Muscle of leg (tissue), 11 donors: Measurements from ENCODE around the gene CEPT1. TPM values are rescaled to one million over a fixed set of nuclear protein-coding genes. Genes with fewer than 3 reads are reported as not detected.

Source experiments
- DNase-seq: peaks from one replicate; pipeline ENCODE4 v3.0.0; 2013
- H3K27ac ChIP-seq: one replicate; pipeline ENCODE4 v1.5.1; 2013; ENCODE audit warnings: mild to moderate bottlenecking, low read length, control low read depth
- H3K27me3 ChIP-seq: one replicate; pipeline ENCODE4 v1.6.1; 2013; ENCODE audit warnings: low read length; ENCODE audit not compliant: control insufficient read depth, insufficient read depth
- H3K36me3 ChIP-seq: one replicate; pipeline ENCODE4 v1.6.1; 2013; ENCODE audit warnings: low read length; ENCODE audit not compliant: control insufficient read depth, insufficient read depth
- H3K4me1 ChIP-seq: one replicate; pipeline ENCODE4 v1.6.1; 2013; ENCODE audit warnings: low read length; ENCODE audit not compliant: control insufficient read depth, insufficient read depth
- H3K4me3 ChIP-seq: one replicate; pipeline ENCODE4 v1.5.1; 2013; ENCODE audit warnings: low read length, control low read depth
- H3K9me3 ChIP-seq: replicated peaks from 2 replicates; pipeline ENCODE4 v1.6.1; 2013; ENCODE audit warnings: low read depth, low read length; ENCODE audit not compliant: control insufficient read depth
- WGBS: methylation state at CpG from one replicate; pipeline ENCODE4 v1.1.5; 2013; ENCODE audit warnings: missing lambda C conversion rate; ENCODE audit not compliant: insufficient coverage; 5-methylcytosine and 5-hydroxymethylcytosine counted together
- polyA plus RNA-seq, 8 donors: library from polyadenylated mRNA; unstranded; fragments of 120-200 nt; gene quantifications; one replicate each; pipeline versions ENCODE4 v1.2.1 to v1.2.3, GENCODE V29; 2013; ENCODE audit warnings: inconsistent platforms in 1 of 8, low replicate concordance in 1 of 8; ENCODE audit not compliant: insufficient read length in 8 of 8, insufficient read depth in 1 of 8
- total RNA-seq: library from RNA; stranded (reverse); fragments of 120-200 nt; gene quantifications from one replicate; pipeline ENCODE4 v1.2.4, GENCODE V29; 2013

The CEPT1 gene
- total and polyA plus RNA-seq, 9 donors: 17.7 to 26.2 (median 24.4) TPM

- Histone ChIP-seq H3K4me3 (no peak overlapping the region), H3K4me1 (no peaks in the 10 kb centered on the region), H3K9me3 (no peaks in the 10 kb centered on the region), H3K27me3 (no peaks in the 10 kb centered on the region), H3K27ac (no peak overlapping the region), H3K36me3 (peaks cover 6% of the 10 kb centered on the region)
- no peak for DNase-seq
Measured at GRCh38 chr1:111172463-111172862, 32.4 kb downstream of the CEPT1 start.

GRCh38 chr1:111174070-111174469, 34.0 kb downstream of the CEPT1 start:
- H3K4me3 ChIP-seq: no peak overlapping the region
- no peak overlapping the region for H3K27ac ChIP-seq
- peaks cover 6% of the 10 kb centered on the region for H3K36me3 ChIP-seq
- no peaks in the 10 kb centered on the region for H3K4me1 ChIP-seq
- no peaks in the 10 kb centered on the region for H3K9me3 ChIP-seq
- DNase-seq: no peak
- no peaks in the 10 kb centered on the region for H3K27me3 ChIP-seq

GRCh38 chr1:111175349-111175748, 35.3 kb downstream of the CEPT1 start:
- no peak overlapping the region for H3K27ac ChIP-seq
- no CpG with 5 or more reads among the region's 3 CpGs for WGBS
- H3K27me3 ChIP-seq: no peaks in the 10 kb centered on the region
- no peaks in the 10 kb centered on the region for H3K9me3 ChIP-seq
- peaks cover 6% of the 10 kb centered on the region for H3K36me3 ChIP-seq
- DNase-seq: no peak
- no peaks in the 10 kb centered on the region for H3K4me1 ChIP-seq
- no peak overlapping the region for H3K4me3 ChIP-seq

GRCh38 chr1:111176678-111177077, 36.7 kb downstream of the CEPT1 start:
- peaks cover 6% of the 10 kb centered on the region for H3K36me3 ChIP-seq
- H3K27me3 ChIP-seq: no peaks in the 10 kb centered on the region
- WGBS: no CpG with 5 or more reads among the region's 1 CpG

GRCh38 chr1:111179968-111180533, 40.0 kb downstream of the CEPT1 start:
- Histone ChIP-seq H3K36me3 (peaks cover 16% of the 10 kb centered on the region), H3K9me3 (no peaks in the 10 kb centered on the region), H3K27ac (no peak overlapping the region), H3K4me1 (no peaks in the 10 kb centered on the region), H3K27me3 (no peaks in the 10 kb centered on the region), H3K4me3 (no peak overlapping the region)
- no peak for DNase-seq

More at GRCh38 chr1:111176678-111177077, 36.7 kb downstream of the CEPT1 start:
- Histone ChIP-seq H3K9me3 (no peaks in the 10 kb centered on the region), H3K4me1 (no peaks in the 10 kb centered on the region), H3K27ac (no peak overlapping the region), H3K4me3 (no peak overlapping the region)
- no peak for DNase-seq

GRCh38 chr1:111182052-111182451, 42.0 kb downstream of the CEPT1 start:
- DNase-seq: no peak
- Histone ChIP-seq H3K27me3 (no peaks in the 10 kb centered on the region), H3K4me1 (no peaks in the 10 kb centered on the region), H3K4me3 (no peak overlapping the region), H3K36me3 (peaks cover 24% of the 10 kb centered on the region), H3K27ac (no peak overlapping the region), H3K9me3 (no peaks in the 10 kb centered on the region)
- no CpG with 5 or more reads among the region's 2 CpGs for WGBS

- Histone ChIP-seq H3K9me3 (no peaks in the 10 kb centered on the region), H3K27me3 (no peaks in the 10 kb centered on the region), H3K36me3 (peaks cover 37% of the 10 kb centered on the region), H3K27ac (no peak overlapping the region), H3K4me3 (no peak overlapping the region), H3K4me1 (no peaks in the 10 kb centered on the region)
- 80% methylated on average over 2 of the region's 6 CpGs for WGBS
- DNase-seq: no peak
Measured at GRCh38 chr1:111183308-111184069, 43.5 kb downstream of the CEPT1 start.

- H3K9me3 ChIP-seq: no peaks in the 10 kb centered on the region
Measured at GRCh38 chr1:111184663-111185062, 44.6 kb downstream of the CEPT1 start.

GRCh38 chr1:111190931-111191451, 51.0 kb downstream of the CEPT1 start:
- Histone ChIP-seq H3K9me3 (no peaks in the 10 kb centered on the region), H3K27me3 (no peaks in the 10 kb centered on the region), H3K4me1 (peaks cover 2% of the 10 kb centered on the region), H3K36me3 (peaks cover 20% of the 10 kb centered on the region), H3K4me3 (no peak overlapping the region), H3K27ac (no peak overlapping the region)
- 80% methylated on average over 1 of the region's 2 CpGs for WGBS
- no peak for DNase-seq

More at GRCh38 chr1:111184663-111185062, 44.6 kb downstream of the CEPT1 start:
- Histone ChIP-seq H3K27ac (no peak overlapping the region), H3K27me3 (no peaks in the 10 kb centered on the region), H3K4me1 (no peaks in the 10 kb centered on the region), H3K36me3 (peaks cover 39% of the 10 kb centered on the region), H3K4me3 (no peak overlapping the region)
- no peak for DNase-seq

- WGBS: no CpG with 5 or more reads among the region's 3 CpGs
- Histone ChIP-seq H3K27me3 (no peaks in the 10 kb centered on the region), H3K9me3 (no peaks in the 10 kb centered on the region), H3K4me1 (peaks cover 2% of the 10 kb centered on the region), H3K4me3 (no peak overlapping the region), H3K27ac (no peak overlapping the region), H3K36me3 (peaks cover 19% of the 10 kb centered on the region)
- DNase-seq: no peak
Measured at GRCh38 chr1:111191496-111191895, 51.5 kb downstream of the CEPT1 start.
